22Rv1 (cell line): ENCODE results near the gene QKI.
"Not testable (repeated sequence)": the region's sequence is repeated elsewhere in the genome, so short reads cannot be mapped to it uniquely, and the experiment has no call there.

Source experiments
- H3K27ac ChIP-seq: fragments of 450-650 bp; 2 replicates; pipeline ENCODE4 v1.5.1; 2017
- CTCF ChIP-seq: fragments of 450-650 bp; IDR thresholded peaks from 2 replicates; pipeline ENCODE4 v1.5.1; 2017; ENCODE audit warnings: mild to moderate bottlenecking
- ZFX ChIP-seq: fragments of 450-650 bp; IDR thresholded peaks from 2 replicates; pipeline ENCODE4 v1.6.1; 2017; ENCODE audit warnings: antibody characterized with exemption, borderline replicate concordance

QKI gene

GRCh38 chr6:163436843-163437242 is 22.3 kb downstream of the QKI start:
- H3K27ac ChIP-seq: no peak overlapping the region

GRCh38 chr6:163437466-163437865 is 22.9 kb downstream of the QKI start:
- no peak overlapping the region for H3K27ac ChIP-seq
- TF ChIP-seq ZFX (no peak), CTCF (no peak)

More at GRCh38 chr6:163436843-163437242, 22.3 kb downstream of the QKI start:
- TF ChIP-seq ZFX (no peak), CTCF (no peak)

GRCh38 chr6:163438298-163438939 is 23.9 kb downstream of the QKI start:
- no peak for TF ChIP-seq CTCF
- TF ChIP-seq ZFX: no peak
- no peak overlapping the region for H3K27ac ChIP-seq

DNA sequence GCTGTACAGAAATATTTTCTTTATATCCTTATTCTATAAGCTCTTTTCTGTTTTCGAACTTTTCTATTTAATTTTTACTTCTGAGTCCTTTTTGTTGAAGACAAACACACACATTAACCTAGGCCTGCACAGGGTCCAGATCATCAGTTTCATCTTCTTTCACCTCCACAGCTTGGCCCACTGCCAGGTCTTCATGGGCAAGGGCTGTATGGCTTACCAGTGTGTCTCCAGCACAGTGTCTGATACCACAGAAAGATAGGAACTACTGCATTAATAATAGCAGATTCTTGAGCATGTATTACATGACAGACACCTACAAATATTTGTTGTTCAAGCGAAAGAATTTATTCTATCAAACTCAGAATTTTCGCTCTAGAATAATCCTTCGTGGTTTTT is 24.4 kb downstream of the QKI start:
- no peak for TF ChIP-seq CTCF
- TF ChIP-seq ZFX: no peak
- no peak overlapping the region for H3K27ac ChIP-seq

- not testable (repeated sequence) for H3K27ac ChIP-seq
These were observed 24.9 kb downstream of the QKI start for GRCh38 chr6:163439390-163439789.

GRCh38 chr6:163439997-163440396 is 25.5 kb downstream of the QKI start:
- no peak for TF ChIP-seq ZFX
- no peak for TF ChIP-seq CTCF
- no peak overlapping the region for H3K27ac ChIP-seq

- no peak overlapping the region for H3K27ac ChIP-seq
- TF ChIP-seq ZFX (no peak), CTCF (no peak)
These were observed 27.8 kb downstream of the QKI start for GRCh38 chr6:163442336-163442735.

DNA sequence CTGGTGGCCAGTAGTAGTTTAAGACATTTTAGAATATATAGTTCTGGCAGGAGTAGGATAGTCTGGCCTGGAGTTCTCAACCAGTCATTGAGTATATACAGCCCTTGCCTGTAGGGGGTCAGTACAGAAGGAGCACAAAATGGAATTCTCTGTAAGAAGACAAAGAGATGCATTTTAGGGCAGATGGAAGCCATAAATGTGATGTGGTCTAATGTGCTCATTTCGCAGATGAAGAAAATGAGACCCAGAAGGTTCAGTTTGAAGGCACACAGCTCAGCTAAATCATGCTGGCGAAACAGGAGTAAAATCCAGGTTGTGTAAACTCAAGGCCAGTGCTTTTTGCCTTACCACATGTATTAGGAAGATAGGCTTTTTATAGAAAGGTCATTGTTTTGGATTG is 29.6 kb downstream of the QKI start:
- no peak overlapping the region for H3K27ac ChIP-seq
- no peak for TF ChIP-seq CTCF
- TF ChIP-seq ZFX: no peak
